Measurements from ENCODE around the gene TRAF7. TPM values are rescaled to one million over a fixed set of nuclear protein-coding genes. Genes with fewer than 3 reads are reported as not detected.
A peak's percentile ranks its signal among the peaks of the same experiment; 100 is the strongest.

TRAF7 gene
- total RNA-seq, 1 donor from 2014 or later: 63.4 TPM

DNA sequence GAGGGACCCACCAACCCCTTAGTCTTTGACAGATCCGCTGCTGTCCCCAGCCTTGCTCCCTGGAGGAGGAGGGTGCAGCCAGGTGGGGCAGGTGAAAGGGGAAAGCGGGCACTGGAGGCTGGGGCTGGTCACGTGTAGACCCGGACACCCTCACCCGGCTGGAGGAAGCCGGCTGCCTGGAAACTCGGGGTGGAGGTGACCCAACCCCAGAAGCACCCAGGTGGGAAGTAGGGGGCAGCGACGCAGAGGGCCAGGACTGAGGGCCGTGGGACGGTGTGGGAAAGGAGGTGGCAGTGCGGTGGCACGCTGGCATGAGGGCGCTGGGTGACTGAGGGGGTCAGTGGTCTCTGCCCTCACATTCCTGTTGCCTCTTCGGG lies 2.7 kb downstream of the TRAF7 start:
- Mint-ChIP-seq H3K27me3 (ENCODE audit: low read depth) (no peaks in the 10 kb centered on the region), H3K4me3 (ENCODE audit: unreplicated experiment) (no peak overlapping the region), H3K27ac (ENCODE audit: unreplicated experiment) (no peak overlapping the region), H3K4me1 (ENCODE audit: low read depth) (peaks cover 54% of the 10 kb centered on the region), H3K36me3 (ENCODE audit: low read depth) (peaks cover 4% of the 10 kb centered on the region), H3K9me3 (ENCODE audit: low read depth) (no peaks in the 10 kb centered on the region)
- TF ChIP-seq, protein P1, sequence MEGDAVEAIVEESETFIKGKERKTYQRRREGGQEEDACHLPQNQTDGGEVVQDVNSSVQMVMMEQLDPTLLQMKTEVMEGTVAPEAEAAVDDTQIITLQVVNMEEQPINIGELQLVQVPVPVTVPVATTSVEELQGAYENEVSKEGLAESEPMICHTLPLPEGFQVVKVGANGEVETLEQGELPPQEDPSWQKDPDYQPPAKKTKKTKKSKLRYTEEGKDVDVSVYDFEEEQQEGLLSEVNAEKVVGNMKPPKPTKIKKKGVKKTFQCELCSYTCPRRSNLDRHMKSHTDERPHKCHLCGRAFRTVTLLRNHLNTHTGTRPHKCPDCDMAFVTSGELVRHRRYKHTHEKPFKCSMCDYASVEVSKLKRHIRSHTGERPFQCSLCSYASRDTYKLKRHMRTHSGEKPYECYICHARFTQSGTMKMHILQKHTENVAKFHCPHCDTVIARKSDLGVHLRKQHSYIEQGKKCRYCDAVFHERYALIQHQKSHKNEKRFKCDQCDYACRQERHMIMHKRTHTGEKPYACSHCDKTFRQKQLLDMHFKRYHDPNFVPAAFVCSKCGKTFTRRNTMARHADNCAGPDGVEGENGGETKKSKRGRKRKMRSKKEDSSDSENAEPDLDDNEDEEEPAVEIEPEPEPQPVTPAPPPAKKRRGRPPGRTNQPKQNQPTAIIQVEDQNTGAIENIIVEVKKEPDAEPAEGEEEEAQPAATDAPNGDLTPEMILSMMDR (IDR thresholded peaks at IDR 0.05): no peak
- DNase-seq (ENCODE audit: low spot score): no peak

DNA sequence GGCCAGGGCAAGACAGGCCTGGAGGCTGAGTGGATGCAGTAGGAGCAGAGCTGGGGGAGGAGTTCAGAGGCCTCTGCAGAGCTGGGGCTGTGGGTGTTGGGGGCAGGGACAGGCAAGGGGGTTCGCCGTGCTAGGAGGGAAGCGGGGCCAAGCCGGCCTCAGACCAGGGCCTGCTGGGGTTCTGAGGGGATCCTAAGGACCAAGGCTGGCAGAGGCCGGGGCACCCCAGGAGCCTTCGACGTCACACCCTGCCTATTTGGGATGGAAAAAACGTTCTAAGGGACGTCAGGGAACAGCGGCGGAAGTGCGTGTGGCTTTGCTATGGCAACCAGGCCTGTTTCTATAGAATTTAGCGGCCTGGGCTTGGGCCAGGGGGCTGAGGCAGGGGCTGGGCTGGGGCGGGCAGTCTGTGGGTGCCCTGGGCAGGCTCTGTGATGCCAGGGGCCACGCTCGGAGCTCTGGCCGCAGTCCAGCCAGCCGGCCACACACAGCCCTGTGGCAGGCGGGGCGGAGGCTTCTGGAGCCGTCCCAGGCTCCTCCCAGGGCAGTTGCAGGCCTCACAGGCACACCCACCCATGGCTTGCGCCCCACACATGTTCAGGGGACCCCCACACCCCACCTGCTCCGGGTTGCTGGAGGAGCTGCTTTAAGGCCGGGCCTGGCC lies 3.7 kb downstream of the TRAF7 start:
- H3K4me3 Mint-ChIP-seq (ENCODE audit: unreplicated experiment): no peak overlapping the region

DNA sequence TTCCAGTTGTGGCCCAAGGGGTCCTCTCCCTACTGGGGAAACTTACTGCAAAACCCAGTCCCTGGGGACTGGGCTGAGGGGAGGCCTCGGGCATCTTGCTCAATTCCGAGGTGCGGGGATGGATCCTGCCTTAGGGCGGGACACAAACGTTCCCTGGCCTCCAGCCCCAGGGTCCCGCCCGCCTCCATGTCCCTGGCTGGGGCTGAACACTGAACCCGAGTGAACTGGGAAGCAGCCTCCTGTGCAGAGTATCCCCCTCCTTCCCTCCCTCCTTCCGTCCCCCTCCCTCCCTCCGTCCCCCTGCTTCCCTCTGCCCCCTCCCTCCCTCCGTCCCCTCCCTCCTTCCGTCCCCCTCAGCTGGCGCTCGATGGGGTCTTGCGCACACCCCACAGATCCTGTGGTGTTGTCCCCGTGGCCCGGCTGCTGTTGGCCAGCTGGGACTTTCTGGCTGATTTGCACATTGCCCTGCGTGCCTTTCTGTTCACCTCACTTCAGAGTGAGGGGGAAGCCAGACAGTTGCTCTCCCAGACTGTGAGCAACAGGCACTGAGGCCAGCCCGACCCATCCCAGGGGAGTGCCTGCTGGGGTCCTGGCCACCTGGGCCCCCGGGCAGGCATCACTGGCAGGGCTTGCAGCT lies 5.5 kb downstream of the TRAF7 start:
- TF ChIP-seq, protein P1 (IDR thresholded peaks at IDR 0.05): no peak
- Mint-ChIP-seq H3K27me3 (ENCODE audit: low read depth) (no peaks in the 10 kb centered on the region), H3K9me3 (ENCODE audit: low read depth) (no peaks in the 10 kb centered on the region), H3K27ac (ENCODE audit: unreplicated experiment) (peak overlapping the region; percentile 24), H3K36me3 (ENCODE audit: low read depth) (peaks cover 2% of the 10 kb centered on the region), H3K4me1 (ENCODE audit: low read depth) (peaks cover 39% of the 10 kb centered on the region), H3K4me3 (ENCODE audit: unreplicated experiment) (no peak overlapping the region)
- no peak for DNase-seq (ENCODE audit: low spot score)

More for the DNA sequence above, 3.7 kb downstream of the TRAF7 start:
- H3K36me3 Mint-ChIP-seq (ENCODE audit: low read depth): peaks cover 1% of the 10 kb centered on the region
- H3K27me3 Mint-ChIP-seq (ENCODE audit: low read depth): no peaks in the 10 kb centered on the region
- H3K9me3 Mint-ChIP-seq (ENCODE audit: low read depth): no peaks in the 10 kb centered on the region
- TF ChIP-seq, protein P1 (IDR thresholded peaks at IDR 0.05): no peak
- DNase-seq (ENCODE audit: low spot score): no peak
- H3K4me1 Mint-ChIP-seq (ENCODE audit: low read depth): peaks cover 43% of the 10 kb centered on the region
- peak overlapping the region; percentile 36 for H3K27ac Mint-ChIP-seq (ENCODE audit: unreplicated experiment)

DNA sequence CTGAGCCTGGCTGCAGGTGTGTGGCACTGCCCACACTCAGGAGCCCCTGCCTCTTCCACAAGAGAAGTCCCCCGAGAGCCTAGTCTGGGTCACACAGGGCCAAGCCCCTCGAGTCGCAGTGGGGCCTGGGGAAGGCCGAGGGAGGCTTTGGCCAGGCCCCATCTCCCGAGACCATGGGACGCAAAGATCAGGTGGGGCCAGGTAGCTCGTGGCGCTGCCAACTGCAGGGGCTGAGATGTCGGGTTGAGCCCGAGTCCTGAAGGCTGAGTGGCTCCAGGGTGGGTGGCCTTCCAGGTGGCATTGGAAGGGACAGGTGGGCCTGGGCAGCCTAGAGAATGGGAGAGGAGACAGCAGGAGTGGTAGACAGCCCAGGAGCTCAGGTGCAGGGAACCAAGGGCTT lies 6.3 kb downstream of the TRAF7 start:
- TF ChIP-seq, protein P1 (IDR thresholded peaks at IDR 0.05): no peak
- H3K9me3 Mint-ChIP-seq (ENCODE audit: low read depth): no peaks in the 10 kb centered on the region
- peaks cover 31% of the 10 kb centered on the region for H3K4me1 Mint-ChIP-seq (ENCODE audit: low read depth)
- H3K36me3 Mint-ChIP-seq (ENCODE audit: low read depth): peaks cover 4% of the 10 kb centered on the region
- H3K27ac Mint-ChIP-seq (ENCODE audit: unreplicated experiment): no peak overlapping the region
- no peak for DNase-seq (ENCODE audit: low spot score)
- H3K4me3 Mint-ChIP-seq (ENCODE audit: unreplicated experiment): no peak overlapping the region
- H3K27me3 Mint-ChIP-seq (ENCODE audit: low read depth): no peaks in the 10 kb centered on the region

DNA sequence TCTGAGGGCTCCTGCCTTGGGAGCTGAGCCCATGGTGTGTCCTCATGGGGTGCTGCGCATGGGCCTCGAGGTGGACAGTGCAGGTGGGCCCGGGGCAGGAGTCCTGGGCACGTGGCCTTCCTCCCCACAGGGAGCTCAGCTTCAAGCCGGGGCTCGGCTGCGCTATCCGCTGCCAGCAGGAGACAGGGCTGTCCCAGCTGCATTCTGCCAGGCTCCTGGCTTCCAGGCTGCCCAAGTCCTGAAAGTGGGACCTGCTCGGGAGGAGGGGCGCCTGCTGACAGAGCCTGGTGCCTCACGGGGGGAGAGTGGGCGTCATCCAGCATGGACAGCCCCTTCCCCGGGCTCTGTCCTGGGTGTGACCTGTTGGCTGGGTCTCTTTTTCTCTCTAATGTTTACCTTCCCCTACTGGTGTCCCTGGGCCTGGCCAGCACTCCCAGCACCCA lies 7.1 kb downstream of the TRAF7 start:
- Mint-ChIP-seq H3K27ac (ENCODE audit: unreplicated experiment) (no peak overlapping the region), H3K4me3 (ENCODE audit: unreplicated experiment) (no peak overlapping the region), H3K4me1 (ENCODE audit: low read depth) (peaks cover 23% of the 10 kb centered on the region), H3K9me3 (ENCODE audit: low read depth) (no peaks in the 10 kb centered on the region), H3K36me3 (ENCODE audit: low read depth) (peaks cover 4% of the 10 kb centered on the region), H3K27me3 (ENCODE audit: low read depth) (no peaks in the 10 kb centered on the region)
- DNase-seq (ENCODE audit: low spot score): no peak
- TF ChIP-seq, protein P1 (IDR thresholded peaks at IDR 0.05): no peak

All from chondrocyte (in vitro differentiated cells).